C4-2B (cell line): ENCODE measurements around the gene TAF1A.
A peak's percentile ranks its signal among the peaks of the same experiment; 100 is the strongest.

Experiments used
- H3K27ac ChIP-seq: fragments of 450-650 bp; 2 replicates; pipeline ENCODE4 v1.5.1; 2017
- CTCF ChIP-seq: fragments of 450-650 bp; conservative IDR thresholded peaks from 2 replicates; pipeline ENCODE4 v1.5.1; 2017; ENCODE audit warnings: mild to moderate bottlenecking
- ZFX ChIP-seq: fragments of 450-650 bp; IDR thresholded peaks from 2 replicates; pipeline ENCODE4 v1.6.1; 2017

Gene TAF1A

DNA sequence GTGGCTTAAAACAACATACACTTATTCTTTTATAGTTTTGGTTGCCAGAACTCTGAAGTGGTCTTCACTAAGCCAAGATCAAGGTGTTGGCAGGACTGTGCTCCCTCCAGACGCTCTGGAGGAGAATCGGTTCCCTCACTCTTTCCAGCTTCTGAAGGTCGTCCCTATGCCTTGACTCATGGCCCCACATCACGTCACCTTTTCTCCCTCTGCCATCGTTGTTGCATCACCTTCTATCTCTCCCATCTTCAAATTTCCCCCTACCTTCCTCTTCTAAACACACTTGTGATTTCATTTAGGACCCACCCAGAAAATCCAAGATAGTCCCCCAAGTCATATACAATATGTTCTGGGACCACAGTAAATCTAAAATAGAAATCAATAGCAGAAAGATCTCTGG lies 54.3 kb downstream of the TAF1A start:
- TF ChIP-seq ZFX (no peak), CTCF (no peak)
- no peak overlapping the region for H3K27ac ChIP-seq

GRCh38 chr1:222530852-222531251 lies 58.9 kb downstream of the TAF1A start:
- no peak for TF ChIP-seq ZFX
- TF ChIP-seq CTCF, result no peak
- H3K27ac ChIP-seq, result no peak overlapping the region

GRCh38 chr1:222529916-222530315 lies 59.8 kb downstream of the TAF1A start:
- peak overlapping the region; percentile 22 for H3K27ac ChIP-seq
- TF ChIP-seq CTCF, result no peak
- no peak for TF ChIP-seq ZFX

- H3K27ac ChIP-seq, result no peak overlapping the region
- TF ChIP-seq ZFX (no peak), CTCF (no peak)
Observed at GRCh38 chr1:222529181-222529580, 60.6 kb downstream of the TAF1A start.

DNA sequence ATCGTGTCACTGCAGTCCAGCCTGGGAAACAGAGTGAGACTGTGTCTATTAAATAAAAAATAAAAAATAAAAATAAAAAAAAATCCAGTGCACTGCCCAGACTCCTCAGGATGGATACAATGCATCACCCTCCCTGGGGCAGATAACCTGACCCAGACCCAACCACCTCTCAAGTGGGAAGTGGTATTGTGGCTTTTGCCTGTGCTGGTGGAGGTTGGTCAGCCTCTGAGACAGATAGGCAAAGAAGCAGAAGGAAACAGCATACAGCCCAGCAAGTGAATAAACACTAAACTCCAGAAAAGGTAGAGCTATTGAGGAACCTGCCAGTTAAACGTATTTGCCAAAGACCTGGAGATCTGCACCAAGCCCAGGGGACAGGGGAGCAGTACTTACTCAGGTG lies 63.8 kb downstream of the TAF1A start:
- TF ChIP-seq ZFX (no peak), CTCF (no peak)
- H3K27ac ChIP-seq, result no peak overlapping the region

DNA sequence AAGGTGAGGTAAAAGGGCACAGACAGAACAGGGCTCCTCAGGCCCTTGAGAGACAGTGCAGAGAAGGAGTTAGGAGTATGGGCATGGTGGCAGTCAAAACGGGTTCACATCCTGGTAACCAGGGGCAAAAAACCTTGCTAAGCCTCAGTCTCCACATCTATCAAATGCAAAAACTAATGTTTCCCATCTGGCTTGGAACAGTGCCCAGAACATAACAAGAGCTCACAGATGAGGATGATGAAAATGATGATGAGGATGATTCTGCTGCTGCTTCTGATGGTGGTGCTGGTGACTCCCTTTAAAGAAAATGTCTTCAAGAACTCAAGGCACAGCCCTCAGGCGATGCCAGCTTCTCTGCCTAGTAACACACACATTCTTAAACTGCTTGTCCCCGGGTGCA lies 65.9 kb downstream of the TAF1A start:
- no peak overlapping the region for H3K27ac ChIP-seq
- no peak for TF ChIP-seq CTCF

GRCh38 chr1:222522105-222522915 lies 67.4 kb downstream of the TAF1A start:
- TF ChIP-seq CTCF, result no peak
- no peak for TF ChIP-seq ZFX
- no peak overlapping the region; the same call in 1 of the 2 replicates for H3K27ac ChIP-seq
